RWPE1 (cell line): ENCODE measurements around the gene DPP9.

Experiments
- CTCF ChIA-PET: fragments of 350-600 bp; sonication (Branson Sonifier 250); formaldehyde crosslinking; extraction: SDS; loops from one replicate; lab custom pipeline; 2021; lab: Yijun Ruan, JAX
- POLR2A ChIA-PET: fragments of 400-600 bp; formaldehyde crosslinking; extraction: SDS; loops from one replicate; lab custom pipeline; 2020; ENCODE audit warnings: antibody characterized with exemption; ENCODE audit not compliant: low non-redundant PET; lab: Yijun Ruan, JAX
- DNase-seq: peaks from one replicate; pipeline ENCODE4 v3.0.0; 2012; ENCODE audit warnings: low spot score
- H3K27ac ChIP-seq: fragments of 450-650 bp; 2 replicates; pipeline ENCODE4 v1.5.1; 2017
- CTCF ChIP-seq: fragments of 450-650 bp; conservative IDR thresholded peaks from 2 replicates; pipeline ENCODE4 v1.5.1; 2017; ENCODE audit warnings: low read depth, mild to moderate bottlenecking

Gene DPP9

DNA sequence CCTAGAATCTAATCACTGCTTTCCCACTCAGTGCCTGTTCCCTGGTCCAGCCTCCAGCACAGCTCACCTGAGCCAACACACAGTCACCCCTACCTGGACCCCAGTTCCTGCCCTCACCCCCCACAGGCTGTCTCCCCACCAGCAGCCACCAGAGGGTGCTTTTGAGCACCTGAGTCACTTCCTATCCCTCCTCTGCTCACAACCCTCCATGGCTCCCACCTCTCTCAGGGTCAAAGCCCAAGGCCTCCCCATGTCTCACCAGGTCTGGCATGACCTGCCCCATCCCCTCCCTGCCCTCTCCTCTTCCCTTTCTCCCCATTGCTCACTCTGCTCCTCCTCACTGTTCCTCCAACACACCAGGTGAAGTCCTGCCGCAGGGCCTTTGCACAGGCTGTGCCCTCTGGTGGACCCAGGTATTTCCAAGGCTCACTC lies 7.1 kb upstream of the DPP9 start:
- peak; percentile 37 for DNase-seq
- TF ChIP-seq CTCF = peak; percentile 57
- ChIA-PET CTCF (interaction anchor here (0.6 to 2.8 kb wide), 4 partner anchors 9 to 74 kb away, joined by 3 to 19 read pairs (median 4); partner anchors contain the start of gene FEM1A), POLR2A (interaction anchor here (0.7 kb wide), 1 partner anchor 30 kb away, joined by 3 read pairs; no protein-coding TSS in a partner anchor)
- H3K27ac ChIP-seq = no peak overlapping the region

DNA sequence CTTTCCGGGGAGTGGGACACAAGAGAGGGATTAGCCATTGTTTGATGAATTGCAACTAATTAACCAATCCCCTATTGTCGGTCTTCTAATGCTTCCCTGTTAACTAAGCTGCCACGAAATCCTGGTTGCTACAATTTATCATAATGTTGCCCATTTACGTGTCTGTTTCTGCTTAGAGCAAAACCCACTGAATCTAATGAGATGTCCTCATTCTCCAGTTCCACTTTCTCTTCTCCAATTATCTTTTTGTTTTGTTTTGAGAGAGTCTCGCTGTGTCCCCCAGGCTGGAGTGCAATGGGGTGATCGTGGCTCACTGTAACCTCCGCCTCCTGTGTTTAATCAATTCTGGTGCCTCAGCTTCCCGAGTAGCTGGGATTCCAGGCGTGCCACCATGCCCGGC lies 5.2 kb upstream of the DPP9 start:
- POLR2A ChIA-PET = no interaction called here
- CTCF ChIA-PET = interaction anchor here (1.2 kb wide), 1 partner anchor 63 kb away, joined by 6 read pairs; the partner anchor contains the start of gene FEM1A
- TF ChIP-seq CTCF = no peak
- DNase-seq = no peak
- H3K27ac ChIP-seq = no peak overlapping the region

DNA sequence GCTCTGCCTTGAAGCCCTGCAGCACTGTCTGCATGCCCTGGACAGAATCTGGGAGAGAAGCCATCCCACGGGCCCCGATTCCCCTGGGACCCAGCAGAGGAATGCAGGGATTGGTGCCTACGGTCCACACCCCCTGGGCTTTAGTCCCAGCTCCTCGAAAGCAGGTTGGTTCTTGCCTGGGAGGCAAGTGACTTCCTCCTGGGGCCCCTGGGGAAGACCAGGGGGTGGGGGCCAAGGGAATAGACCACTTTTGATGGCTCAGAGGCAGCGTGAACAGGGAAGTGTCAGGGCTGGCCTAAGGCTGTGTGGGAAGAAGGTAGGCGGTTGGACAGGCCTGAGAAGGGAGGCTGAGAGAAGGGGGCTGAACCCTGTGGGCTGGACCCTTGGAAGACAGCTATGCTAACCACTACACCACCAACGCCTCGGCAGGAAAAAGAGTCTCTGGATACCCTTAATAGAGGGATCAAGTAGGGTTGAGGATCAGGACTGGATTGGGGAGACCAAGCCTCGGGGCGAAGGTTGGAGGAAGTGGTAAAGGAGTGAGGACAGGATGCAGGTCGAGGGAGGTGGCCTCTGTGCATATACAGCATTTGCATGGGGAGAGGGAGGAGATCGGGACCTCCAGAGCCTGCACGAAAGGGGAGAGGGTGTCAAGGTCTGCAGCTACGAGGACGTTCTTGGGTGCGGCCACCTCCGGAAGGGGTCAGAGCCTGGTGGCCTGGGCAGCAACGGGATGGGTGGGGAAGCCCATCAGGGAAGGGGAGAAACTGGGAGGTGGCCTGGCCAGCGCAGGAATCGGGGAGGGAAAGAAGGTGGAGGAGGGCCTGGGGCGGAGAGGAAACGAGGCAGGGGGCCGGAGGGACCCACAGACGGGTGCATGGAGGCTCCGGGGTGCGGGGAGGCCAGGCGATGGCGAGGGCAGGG lies 709 bp downstream of the DPP9 start:
- H3K27ac ChIP-seq = peak overlapping the region; percentile 100
- peak; percentile 64 for DNase-seq
- no peak for TF ChIP-seq CTCF
- ChIA-PET POLR2A (interaction anchor here (0.6 to 1.4 kb wide), 3 partner anchors 10 to 75 kb away, joined by 3 to 5 read pairs (median 3); no protein-coding TSS in a partner anchor), CTCF (interaction anchor here (0.6 to 1.3 kb wide), 2 partner anchors 10 to 28 kb away, joined by 3 to 5 read pairs; no protein-coding TSS in a partner anchor)

- peak overlapping the region; percentile 100 for H3K27ac ChIP-seq
- DNase-seq = no peak
- TF ChIP-seq CTCF = no peak
- ChIA-PET POLR2A (no interaction called here), CTCF (no interaction called here)
These were observed 2.4 kb downstream of the DPP9 start for GRCh38 chr19:4721196-4721595.

DNA sequence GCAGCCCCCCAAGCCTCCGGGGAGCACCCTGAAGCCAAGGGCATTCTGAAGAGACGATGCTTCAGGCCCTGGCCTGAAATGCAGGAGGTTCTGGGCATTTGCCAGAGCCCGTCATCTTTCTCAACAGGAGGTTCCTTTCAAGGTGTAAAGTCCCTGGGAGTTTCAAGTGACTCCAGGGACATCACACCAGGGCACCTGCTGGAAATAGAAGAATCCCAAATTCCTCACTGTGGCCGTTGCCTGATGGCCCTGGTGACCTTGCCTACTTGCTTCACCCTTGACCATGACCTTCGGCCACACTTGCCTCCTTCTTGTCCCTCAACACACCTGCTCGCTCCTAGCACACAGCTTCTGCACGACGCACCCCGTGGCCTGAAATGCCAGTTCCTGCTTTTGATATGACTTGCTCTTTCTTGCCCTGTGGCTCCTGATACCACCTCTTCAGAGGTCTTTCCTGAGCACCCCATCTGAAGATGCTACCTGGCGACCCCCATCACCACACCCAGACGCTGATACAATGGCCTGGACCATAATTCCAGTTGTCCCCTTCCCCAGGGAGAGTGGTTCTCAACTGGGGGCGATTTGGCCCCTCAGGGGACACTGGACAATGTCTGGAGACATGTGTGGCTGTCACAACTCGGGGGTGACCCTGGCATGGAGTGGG lies 3.5 kb downstream of the DPP9 start:
- peak overlapping the region; percentile 100 for H3K27ac ChIP-seq
- DNase-seq = no peak
- no peak for TF ChIP-seq CTCF
- ChIA-PET POLR2A (no interaction called here), CTCF (interaction anchor here (0.7 kb wide), 1 partner anchor 73 kb away, joined by 3 read pairs; no protein-coding TSS in a partner anchor)

DNA sequence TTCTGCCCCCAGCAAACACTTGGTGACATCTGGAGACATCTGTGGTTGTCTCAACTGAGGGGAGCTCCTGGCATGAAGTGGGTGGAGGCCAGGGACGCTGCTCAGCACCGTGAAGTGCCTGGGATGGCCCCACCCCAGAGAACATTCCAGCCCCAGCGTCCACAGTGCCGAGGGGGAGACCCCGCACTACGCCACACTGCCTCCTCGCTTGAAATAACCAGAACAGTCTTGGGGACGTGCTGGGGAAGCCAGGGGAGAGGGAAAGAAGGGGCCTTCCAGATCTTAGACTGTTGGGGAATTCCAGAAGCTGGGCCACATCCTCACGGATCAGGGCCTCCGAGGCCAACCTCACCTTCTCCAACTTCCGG lies 4.2 kb downstream of the DPP9 start:
- DNase-seq = no peak
- ChIA-PET POLR2A (no interaction called here), CTCF (interaction anchor here (0.7 kb wide), 1 partner anchor 74 kb away, joined by 3 read pairs; no protein-coding TSS in a partner anchor)

More for the DNA sequence above, 4.2 kb downstream of the DPP9 start:
- no peak for TF ChIP-seq CTCF
- H3K27ac ChIP-seq = peak overlapping the region; percentile 100
